Spinal cord (tissue), 10 donors: Measurements from ENCODE around the gene EN2. TPM values are rescaled to one million over a fixed set of nuclear protein-coding genes. Genes with fewer than 3 reads are reported as not detected.

Source experiments
- DNase-seq, 6 donors: peaks; one replicate each; pipeline versions ENCODE4 v3.0.0 to v3.0.0-alpha.2; 2013 to 2015; ENCODE audit warnings: low spot score in 6 of 6, low read depth in 4 of 6
- H3K27ac ChIP-seq: one replicate; pipeline ENCODE4 v1.5.1; 2013; ENCODE audit warnings: low read depth, low read length, control low read depth
- H3K27me3 ChIP-seq: one replicate; pipeline ENCODE4 v1.6.1; 2013; ENCODE audit warnings: low read length; ENCODE audit not compliant: control insufficient read depth, insufficient read depth
- H3K36me3 ChIP-seq: one replicate; pipeline ENCODE4 v1.6.1; 2013; ENCODE audit warnings: low read length; ENCODE audit not compliant: control insufficient read depth, insufficient read depth
- H3K4me1 ChIP-seq: one replicate; pipeline ENCODE4 v1.6.1; 2013; ENCODE audit warnings: low read length; ENCODE audit not compliant: control insufficient read depth, insufficient read depth
- H3K4me3 ChIP-seq: one replicate; pipeline ENCODE4 v1.5.1; 2013; ENCODE audit warnings: low read depth, low read length, control low read depth
- H3K9me3 ChIP-seq: one replicate; pipeline ENCODE4 v1.6.1; 2013; ENCODE audit warnings: low read length; ENCODE audit not compliant: control insufficient read depth, insufficient read depth
- WGBS: methylation state at CpG from one replicate; pipeline ENCODE4 v1.1.5; 2013; ENCODE audit warnings: missing lambda C conversion rate; ENCODE audit not compliant: insufficient coverage; 5-methylcytosine and 5-hydroxymethylcytosine counted together
- polyA plus RNA-seq, 2 donors: library from polyadenylated mRNA; unstranded; fragments of 120-200 nt; gene quantifications; one replicate each; pipeline ENCODE4 v1.2.1, GENCODE V29; 2013; ENCODE audit not compliant: insufficient read length in 2 of 2
- total RNA-seq, 2 donors: library from RNA; depleted of rRNA in 1 of 2; stranded (reverse); fragments of 120-200 nt in 1 of 2; fragments of >200 nt in 1 of 2; gene quantifications; one replicate each; pipeline versions ENCODE4 v1.2.3 to v1.2.4, GENCODE V29; 2013 to 2014
- donor health status: healthy.

EN2 gene
- total and polyA plus RNA-seq, 4 donors, result 0.06 to 0.72 (median 0.22) TPM; not detected in 1

DNA sequence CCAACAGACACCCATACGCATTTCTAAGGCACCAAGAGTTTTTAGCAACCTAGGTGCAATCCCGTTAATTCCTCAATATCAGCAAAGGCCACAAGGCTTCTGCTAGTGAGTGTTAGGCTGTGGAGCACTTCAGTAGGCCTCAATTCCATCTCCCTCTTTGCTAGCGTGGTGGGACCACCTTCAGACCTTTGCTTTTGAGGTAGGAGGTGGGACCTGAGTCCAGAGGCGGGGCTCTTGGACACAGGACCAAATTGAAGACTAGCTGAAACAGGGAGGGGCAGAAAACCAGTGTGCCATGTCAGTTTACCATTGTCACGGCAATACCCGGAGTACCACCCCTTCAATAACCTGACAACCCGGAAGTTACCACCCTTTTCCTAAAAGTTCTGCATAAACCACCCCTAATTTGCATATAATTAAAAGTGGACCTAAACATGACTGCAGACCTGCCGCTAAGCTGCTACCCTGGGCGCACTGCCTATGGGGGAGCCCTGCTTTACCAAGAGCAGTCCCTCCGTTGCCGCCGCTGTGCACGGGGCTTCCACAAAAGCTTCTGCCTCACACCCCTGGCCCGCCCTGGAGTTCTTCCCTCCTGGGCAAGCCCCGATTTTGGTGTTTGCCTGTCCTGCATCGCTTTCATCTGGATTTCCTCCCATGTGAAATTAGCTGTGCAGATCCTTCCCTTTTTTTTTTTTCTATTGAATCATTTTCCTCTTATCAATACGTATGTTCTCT, 41.1 kb upstream of the EN2 start:
- WGBS, result 91% methylated on average over 15 of the region's 17 CpGs

DNA sequence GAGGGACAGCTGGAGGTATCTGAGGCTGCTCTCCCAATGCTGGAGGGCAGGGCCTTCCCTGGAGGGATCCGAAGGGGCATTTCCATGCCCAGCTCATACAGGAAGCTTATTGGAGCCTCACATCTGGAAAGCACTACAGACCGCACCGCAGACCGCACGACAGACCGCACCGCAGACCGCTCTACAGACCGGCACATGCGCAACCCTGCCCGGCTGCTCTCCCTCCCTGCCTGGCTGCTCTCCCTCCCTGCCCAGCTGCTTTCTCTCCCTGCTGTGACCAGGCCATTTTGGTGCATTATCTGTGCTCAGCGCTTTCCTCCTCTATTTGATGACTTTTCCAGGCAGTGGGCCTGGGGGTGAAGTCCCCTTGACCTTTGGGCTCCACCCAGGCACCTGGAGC, 39.6 kb upstream of the EN2 start:
- H3K27me3 ChIP-seq, result peaks cover 6% of the 10 kb centered on the region
- no peak overlapping the region for H3K4me3 ChIP-seq
- 57% methylated on average over 12 of the region's 12 CpGs for WGBS
- no peaks in the 10 kb centered on the region for H3K36me3 ChIP-seq
- H3K27ac ChIP-seq, result no peak overlapping the region
- DNase-seq, result peak in 1 of 6 donors; percentile 47
- no peaks in the 10 kb centered on the region for H3K9me3 ChIP-seq
- peaks cover 2% of the 10 kb centered on the region for H3K4me1 ChIP-seq

More for the DNA sequence above, 41.1 kb upstream of the EN2 start:
- Histone ChIP-seq H3K36me3 (no peaks in the 10 kb centered on the region), H3K27me3 (peaks cover 8% of the 10 kb centered on the region), H3K4me3 (no peak overlapping the region), H3K9me3 (no peaks in the 10 kb centered on the region), H3K4me1 (peaks cover 7% of the 10 kb centered on the region), H3K27ac (no peak overlapping the region)
- DNase-seq, result no peak

DNA sequence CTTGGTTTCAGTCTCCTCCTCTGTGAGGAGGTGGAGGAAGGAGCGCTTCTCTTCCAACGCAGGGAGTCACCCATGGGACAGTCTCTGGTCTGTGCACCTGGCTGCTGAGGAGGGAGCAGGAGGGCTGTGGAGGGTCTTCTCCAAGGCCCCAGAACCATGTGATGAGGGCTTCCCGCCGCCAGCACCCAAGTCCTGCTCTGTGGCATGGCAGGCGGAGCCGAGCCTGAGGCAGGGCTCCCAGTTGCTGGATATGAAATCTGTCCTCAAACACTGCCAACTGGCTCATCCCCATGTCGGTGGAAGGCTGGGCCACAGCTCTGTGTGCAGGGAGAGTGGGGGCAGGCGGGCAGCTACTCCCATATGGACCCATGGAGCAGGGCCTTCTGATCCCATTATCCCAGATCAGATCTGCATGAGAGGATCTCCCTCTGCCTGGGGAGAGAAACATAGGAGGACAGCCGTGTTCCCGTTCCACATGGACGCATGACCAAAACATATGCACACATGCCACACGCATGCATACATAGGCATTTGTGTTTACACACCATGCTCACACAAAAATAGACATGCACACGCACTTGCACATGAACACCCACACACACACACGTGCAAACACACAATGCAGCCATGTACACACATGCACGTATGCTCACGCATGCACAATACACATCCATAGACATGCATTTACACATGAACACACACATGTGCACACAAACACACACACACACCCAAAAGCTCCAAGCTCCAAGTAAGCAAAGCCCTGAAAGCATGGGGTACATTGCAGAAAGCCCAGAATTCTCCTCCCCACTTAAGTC, 38.8 kb upstream of the EN2 start:
- no peaks in the 10 kb centered on the region for H3K9me3 ChIP-seq
- H3K36me3 ChIP-seq, result no peaks in the 10 kb centered on the region
- DNase-seq, result peak in 1 of 6 donors; percentile 27
- H3K4me1 ChIP-seq, result peaks cover 2% of the 10 kb centered on the region
- WGBS, result 92% methylated on average over 13 of the region's 16 CpGs
- H3K27me3 ChIP-seq, result peaks cover 6% of the 10 kb centered on the region
- no peak overlapping the region for H3K4me3 ChIP-seq
- no peak overlapping the region for H3K27ac ChIP-seq

DNA sequence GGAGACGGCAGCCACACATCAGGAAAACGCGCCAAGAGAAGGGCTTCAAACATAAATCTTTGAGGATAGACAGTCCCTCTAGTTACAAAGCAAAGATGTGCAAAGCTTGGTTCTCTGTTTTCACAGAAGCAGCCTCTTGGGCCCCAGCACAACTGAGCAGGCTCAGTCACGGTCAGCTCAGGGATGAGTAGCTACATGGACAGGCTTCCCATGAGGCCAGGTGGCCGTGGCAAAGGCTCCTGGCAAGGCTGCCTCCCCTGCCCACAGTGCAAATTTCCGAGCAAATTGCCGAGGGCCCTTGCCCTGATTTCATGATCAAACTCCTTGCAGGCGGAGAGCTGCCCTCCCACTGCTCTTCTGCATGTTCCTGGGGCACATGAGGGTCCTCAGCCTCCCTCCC, 37.8 kb upstream of the EN2 start:
- H3K4me3 ChIP-seq, result no peak overlapping the region
- DNase-seq, result peak in 1 of 6 donors; percentile 8
- WGBS, result 55% methylated on average over 8 of the region's 8 CpGs
- peaks cover 2% of the 10 kb centered on the region for H3K4me1 ChIP-seq
- H3K27ac ChIP-seq, result no peak overlapping the region
- H3K9me3 ChIP-seq, result no peaks in the 10 kb centered on the region
- no peaks in the 10 kb centered on the region for H3K36me3 ChIP-seq
- H3K27me3 ChIP-seq, result peaks cover 6% of the 10 kb centered on the region

DNA sequence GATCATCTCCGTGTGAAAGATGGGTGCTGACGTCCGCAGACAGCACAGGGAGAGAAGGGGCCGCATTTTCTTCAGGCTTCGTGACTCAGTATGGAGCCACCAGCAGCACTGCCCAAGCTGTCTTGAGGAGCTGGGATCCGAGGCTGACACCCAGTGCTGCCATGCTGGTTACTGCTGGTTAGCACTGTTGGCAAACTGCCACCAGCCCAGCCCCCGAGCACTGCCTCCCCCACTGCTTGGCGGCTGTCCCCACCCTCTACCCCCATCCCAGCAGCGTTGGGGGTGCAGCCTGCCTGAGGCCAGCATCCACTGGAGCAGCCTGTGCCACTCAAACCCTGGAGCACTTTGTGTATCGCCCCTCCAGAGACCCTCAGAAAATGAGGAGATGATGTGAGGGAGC, 35.8 kb upstream of the EN2 start:
- peaks cover 6% of the 10 kb centered on the region for H3K4me1 ChIP-seq
- peaks cover 6% of the 10 kb centered on the region for H3K27me3 ChIP-seq
- H3K9me3 ChIP-seq, result no peaks in the 10 kb centered on the region
- H3K4me3 ChIP-seq, result no peak overlapping the region
- no peak for DNase-seq
- no peaks in the 10 kb centered on the region for H3K36me3 ChIP-seq
- H3K27ac ChIP-seq, result no peak overlapping the region
- 60% methylated on average over 9 of the region's 10 CpGs for WGBS

DNA sequence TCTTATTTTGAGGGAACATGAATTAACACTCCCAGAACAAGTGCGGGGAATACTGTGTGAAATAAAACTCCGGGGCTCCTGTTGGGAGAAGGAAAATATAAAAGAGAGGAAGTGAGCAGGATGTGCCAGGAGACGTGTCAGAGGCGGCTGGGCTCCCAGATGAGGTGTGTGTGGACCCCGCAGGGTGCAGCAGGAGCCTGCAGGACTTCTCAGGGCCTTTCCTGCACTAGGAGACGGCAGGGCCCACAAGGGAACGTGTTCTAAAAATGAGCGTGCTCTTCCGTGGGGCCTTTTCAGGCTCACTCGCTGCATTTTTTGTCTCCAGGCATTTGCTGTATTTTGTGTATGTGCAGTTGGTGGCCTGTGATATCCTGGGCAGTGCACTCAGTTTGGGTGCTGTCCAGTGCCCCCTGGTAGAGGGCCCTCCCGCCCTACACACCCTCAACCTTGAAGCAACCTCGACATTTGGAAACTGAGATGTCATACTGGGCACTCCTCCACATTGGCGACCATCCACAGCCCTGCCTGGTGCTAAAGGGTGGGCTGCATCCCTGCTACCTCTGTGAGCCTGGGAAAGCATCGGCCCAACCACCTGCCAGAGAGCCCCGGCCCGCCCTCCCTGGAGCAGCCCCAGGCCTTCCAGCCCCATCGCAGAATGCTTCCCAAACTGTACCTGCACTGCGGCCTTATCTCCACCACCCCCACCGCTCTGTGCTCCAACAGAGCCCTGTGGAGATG, 35.2 kb upstream of the EN2 start:
- no peaks in the 10 kb centered on the region for H3K9me3 ChIP-seq
- no peak overlapping the region for H3K4me3 ChIP-seq
- peaks cover 6% of the 10 kb centered on the region for H3K27me3 ChIP-seq
- no peak for DNase-seq
- peaks cover 6% of the 10 kb centered on the region for H3K4me1 ChIP-seq
- H3K27ac ChIP-seq, result no peak overlapping the region
- WGBS, result 90% methylated on average over 11 of the region's 19 CpGs
- H3K36me3 ChIP-seq, result no peaks in the 10 kb centered on the region

DNA sequence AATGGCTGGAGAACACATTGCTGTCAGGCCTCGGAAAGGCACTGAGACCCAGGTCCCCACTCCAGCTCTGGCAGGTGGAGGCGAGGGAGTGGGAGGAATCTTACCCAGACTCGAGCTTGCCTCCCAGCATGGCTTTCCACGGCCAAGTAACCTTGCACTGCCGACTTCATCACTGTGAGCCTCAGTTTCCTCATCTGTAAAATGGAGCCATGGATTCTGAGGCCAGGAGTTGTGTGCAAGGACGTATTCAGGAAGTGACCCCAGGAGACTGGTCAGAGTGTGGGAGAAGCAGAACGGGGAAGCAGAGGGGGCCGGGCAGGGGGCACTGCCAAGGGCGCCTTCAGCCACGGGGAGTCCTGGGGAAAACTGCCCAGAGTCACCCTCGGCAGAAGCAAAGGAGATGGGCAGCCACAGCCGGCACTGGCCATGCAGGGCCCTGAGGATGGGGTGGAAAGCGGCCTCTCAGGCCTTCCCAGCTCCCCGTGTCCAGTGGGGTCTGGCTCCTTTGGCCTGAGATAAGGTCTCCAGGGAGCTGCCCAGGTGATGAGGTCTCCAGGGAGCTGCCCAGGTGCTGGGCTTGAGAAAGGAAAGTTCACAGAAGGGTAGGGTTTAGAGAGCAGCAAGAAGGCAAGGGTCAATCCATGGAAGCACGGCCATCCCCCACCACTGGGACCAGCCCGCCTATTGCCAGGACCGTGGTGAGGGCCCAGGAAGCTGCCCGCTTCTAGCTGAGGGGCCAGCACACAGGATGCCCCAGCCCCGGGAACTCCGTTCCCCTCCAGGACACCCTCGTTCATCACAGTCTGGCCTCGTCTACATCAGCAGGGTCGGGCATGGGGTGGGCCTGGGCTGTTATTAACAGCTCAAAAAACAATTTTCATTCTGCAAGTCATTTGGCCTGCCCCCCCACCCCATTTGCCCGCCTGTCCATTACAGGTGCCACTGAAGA, 34.3 kb upstream of the EN2 start:
- H3K9me3 ChIP-seq, result no peaks in the 10 kb centered on the region
- H3K4me3 ChIP-seq, result no peak overlapping the region
- no peaks in the 10 kb centered on the region for H3K36me3 ChIP-seq
- peaks cover 6% of the 10 kb centered on the region for H3K4me1 ChIP-seq
- H3K27ac ChIP-seq, result no peak overlapping the region
- peaks cover 6% of the 10 kb centered on the region for H3K27me3 ChIP-seq
- no peak for DNase-seq
- WGBS, result 86% methylated on average over 24 of the region's 24 CpGs

DNA sequence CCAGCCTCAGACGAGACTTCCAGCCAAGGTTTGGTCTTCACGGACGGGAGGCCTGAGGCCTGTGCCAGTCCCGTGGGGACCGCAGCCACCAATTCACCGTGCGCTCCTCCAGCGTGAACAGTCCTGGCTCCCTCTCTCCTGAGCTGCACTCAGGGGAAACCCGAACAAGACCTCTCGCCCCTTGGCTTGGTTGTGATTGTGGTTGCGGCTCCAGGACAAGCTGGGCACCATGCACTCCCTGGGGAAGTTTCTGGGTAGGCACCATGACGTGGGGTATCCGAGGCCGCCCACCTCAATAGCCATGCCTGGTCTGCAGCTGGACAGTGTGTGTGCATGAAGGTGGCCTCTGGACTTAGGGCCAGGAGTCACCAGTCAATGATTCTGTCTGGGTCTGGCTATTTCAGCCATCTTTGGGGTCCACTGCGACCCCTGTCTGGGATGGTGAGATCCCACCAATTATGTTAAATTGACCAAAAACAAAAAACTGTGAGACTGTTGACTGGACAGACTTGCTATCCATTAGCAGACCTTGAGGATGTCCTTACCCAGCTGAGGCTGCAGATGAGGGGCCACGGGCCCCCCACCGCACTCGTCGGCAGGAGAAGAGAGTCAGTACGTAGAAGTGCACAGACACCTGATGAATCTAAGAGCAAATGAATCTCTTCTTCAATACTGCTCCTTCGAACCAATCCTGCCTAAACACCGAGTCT, 33.5 kb upstream of the EN2 start:
- peaks cover 6% of the 10 kb centered on the region for H3K4me1 ChIP-seq
- peaks cover 6% of the 10 kb centered on the region for H3K27me3 ChIP-seq
- no peak overlapping the region for H3K27ac ChIP-seq
- DNase-seq, result no peak
- 82% methylated on average over 21 of the region's 22 CpGs for WGBS
- H3K36me3 ChIP-seq, result no peaks in the 10 kb centered on the region
- H3K9me3 ChIP-seq, result no peaks in the 10 kb centered on the region
- no peak overlapping the region for H3K4me3 ChIP-seq
